GM21367 (cell line): ENCODE measurements around the gene JPH4.
"Not testable (repeated sequence)": the region's sequence is repeated elsewhere in the genome, so short reads cannot be mapped to it uniquely, and the experiment has no call there.

Source experiments
- ATAC-seq: cut with Tn5 transposase; IDR thresholded peaks from one replicate; pipeline ENCODE4 v1.9.1; 2021; ENCODE audit not compliant: unreplicated experiment

The JPH4 gene

DNA sequence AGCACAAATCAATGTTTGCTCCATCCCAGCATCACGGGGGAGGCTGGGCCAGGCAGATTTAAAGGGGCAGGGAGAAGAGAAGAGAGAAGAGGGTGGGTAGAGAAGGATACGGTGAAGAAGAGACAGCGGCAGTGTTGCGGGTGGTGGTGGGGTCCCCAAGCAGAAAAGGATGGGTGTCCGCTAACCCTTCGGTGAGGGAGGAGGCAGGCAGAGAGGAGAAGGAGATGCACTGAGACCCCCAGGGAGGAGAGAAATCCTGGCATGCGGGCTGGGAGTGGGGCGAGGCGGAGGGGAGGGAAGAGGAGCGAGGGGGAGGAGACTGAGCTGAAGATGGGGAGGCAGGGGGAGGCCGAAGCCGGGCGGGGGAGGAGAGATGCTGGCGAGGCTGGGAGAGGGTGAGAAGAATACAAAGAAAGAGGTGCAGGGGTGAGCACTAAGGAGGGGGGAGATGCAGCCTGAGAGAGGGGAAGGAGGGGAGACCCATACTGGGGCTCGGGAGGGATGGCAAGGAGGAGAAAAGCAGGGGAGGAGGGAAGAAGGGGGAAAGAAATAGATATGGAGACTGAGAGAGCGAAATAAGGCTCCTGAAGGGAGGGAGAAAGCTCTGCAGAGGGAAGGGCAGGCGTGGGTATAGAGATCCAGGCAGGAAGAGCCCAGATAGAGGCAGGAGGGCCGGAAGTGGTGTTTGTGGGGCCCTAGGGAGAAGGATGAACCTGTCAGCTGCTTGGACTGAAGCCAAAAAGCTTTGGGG is at the start of gene JPH4:
Gene JPH4, minus strand, starts transcription at position 231 of the 751 bp plus-strand sequence. CDS start 1,337 bp downstream, outside the sequence.
- no peak for ATAC-seq

DNA sequence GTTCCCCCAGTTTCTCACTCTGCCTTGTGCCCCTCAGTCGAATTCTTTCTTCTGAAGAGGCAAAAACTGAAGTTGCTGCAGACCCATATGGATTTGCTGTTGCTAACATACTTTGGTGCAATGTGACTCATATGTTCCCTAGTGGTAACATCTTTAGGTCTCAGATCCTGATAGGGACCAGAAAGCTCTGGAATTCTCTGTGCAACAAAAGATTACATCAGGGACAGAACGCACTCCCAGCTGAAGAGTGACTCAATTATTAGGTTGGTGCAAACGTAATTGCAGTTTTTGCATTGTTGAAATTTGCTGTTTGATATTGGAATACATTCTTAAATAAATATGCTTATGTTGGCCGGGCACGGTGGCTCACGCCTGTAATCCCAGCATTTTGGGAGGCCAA is 49.4 kb upstream of the JPH4 start:
- ATAC-seq, result no peak

DNA sequence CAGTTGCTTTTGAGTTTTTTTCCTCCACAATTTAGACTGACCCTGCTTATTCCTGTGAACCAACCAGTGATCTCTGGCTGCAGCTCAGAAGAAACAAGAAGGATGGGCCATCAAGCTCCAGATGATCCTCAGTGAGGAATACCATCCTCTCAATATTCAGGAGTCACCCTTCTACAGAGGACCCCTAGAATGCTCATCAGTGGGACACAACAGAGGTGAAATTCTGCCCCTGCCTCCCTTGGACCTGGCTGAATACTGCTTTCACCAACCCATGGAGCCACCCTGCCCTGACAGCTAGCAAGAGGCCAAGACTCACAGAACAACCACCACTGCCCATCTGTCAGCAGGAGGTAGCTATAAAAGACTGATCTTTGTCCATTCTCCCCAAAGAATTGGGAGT is 48.4 kb upstream of the JPH4 start:
- ATAC-seq, result no peak

DNA sequence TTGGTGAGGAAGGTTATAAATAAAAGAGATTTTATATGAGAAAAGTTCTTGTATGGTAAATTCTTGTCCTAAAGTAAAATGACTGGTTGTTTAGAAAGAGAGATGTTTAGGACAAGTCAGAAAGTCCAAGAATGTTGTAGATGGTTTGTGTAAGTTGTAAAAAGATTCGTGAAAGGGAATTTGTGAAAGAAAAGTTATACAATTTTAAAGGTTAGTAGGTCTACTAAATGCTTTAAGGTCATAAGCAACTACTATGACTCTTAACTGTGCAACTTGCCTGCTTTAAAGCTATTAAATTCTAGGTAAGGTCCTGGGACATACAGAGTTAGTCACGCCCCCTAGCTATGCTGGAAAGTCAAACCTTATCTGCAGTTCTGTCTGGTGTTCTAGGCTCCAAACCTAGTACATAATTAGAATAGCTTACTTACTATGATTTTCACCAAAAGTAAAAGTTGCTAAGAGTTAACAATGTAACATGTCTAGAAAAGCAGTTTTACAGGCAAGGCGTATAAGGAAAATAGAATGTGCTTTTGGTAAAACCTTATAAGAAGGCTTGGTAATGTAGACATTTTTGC is 46.3 kb upstream of the JPH4 start:
- ATAC-seq, result no peak

DNA sequence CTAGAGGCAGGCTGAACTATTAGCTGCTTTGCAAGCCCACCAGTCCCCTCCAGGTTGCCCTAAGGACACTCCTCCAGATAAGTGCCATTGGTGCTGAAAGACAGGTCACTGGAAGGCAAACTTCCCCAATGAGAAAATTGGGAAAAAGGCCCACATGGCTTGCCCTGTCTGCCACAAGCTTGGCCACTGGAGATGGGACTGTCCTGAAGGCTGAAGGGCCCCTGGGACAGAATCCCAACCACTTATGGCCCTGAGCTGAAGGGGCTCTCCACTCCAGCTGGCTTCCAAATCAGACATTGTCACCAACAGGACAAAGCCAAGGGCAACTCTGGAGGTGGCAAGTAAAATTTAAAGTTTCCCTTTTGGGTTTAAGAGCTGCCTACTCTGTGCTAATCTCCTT is 45.4 kb upstream of the JPH4 start:
- no peak for ATAC-seq

DNA sequence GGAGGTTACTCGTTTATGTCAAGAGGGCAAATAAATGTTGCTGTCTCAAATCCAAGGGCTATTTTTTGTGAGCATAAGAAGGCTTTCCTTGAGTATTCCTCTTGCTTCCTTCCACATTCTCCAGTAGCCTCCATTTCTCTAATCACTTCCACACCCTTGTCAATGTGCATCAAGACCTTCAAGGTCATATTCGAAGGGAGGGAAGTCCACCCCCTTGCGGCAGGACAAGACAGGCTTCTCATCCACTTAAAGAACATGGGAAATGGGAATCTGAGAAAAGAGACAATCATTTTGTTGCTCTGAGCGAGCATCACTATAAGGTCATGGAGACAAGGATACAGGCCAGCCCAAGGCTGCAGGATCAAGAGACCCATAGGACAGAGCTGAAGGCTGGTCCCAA is 44.4 kb upstream of the JPH4 start:
- ATAC-seq, result no peak

DNA sequence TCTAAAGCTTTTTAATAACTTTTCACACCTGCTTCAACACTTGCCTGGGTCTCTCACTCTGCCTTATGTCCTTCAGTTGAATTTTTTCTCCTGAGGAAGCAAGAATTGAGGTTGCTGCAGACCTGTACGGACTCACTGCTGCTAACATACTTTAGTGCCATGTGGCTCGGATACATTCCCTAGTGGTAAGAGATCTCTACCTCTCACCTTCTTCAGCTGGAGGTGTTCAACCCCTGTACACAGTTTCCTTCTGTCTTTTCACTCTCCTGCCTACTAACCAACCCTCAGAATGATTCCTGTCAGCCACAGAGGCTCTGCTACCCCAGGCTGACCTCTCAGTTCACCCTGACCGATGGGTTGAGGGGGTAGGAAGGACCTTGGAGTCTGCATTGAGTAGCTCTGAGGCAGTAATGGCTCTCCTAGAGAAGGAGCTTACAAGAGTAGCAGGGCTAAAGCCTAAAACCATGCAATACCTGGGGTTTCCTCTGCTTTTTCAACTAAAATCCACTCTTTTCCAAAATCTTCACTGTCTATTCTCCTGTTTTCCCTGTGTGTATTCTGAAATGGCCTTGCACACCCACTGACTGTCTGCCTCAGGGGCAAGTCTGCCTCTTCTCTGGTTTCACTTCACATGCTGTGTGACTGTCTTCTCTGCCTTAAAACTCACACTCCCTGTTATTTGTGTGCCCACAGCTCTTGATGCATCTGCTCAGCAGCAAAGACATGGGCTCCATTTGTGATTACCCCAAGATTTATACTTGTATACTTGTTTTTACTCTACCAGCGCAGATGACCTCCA is 43.5 kb upstream of the JPH4 start:
- no peak for ATAC-seq

DNA sequence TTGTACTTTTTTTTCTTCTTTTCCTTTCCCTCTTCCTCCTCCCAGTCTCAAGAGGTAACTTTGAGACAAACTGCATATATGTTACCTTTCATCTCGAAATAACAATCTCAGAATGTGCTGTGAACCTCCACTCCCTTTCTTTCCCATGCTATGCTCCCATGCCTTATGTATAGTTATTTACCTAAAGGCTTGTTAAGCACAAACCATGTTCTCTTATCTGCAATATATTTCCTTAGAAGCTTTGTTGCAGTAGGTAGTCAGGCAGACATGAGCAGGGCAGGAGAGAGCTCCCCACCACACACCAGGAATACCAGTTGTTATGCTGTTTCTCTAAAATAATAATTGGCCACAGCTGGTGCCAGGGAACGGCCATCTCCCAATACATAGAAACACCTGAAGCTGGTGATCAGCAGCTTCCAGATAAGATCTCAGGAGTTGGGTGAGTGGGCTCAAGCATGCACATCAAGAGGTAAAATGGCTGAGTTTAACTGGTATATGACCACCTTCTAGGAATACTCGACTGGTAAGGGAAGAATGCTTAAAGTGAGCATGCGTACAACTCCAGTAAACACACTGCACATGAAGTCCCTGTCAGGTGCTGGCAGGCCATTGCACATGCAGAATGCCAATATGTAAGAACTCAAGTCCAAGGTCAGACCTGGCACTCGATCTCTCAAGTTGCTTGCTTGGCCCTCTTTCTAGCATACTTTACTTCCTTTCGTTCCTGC is 42.8 kb upstream of the JPH4 start:
- no peak for ATAC-seq

DNA sequence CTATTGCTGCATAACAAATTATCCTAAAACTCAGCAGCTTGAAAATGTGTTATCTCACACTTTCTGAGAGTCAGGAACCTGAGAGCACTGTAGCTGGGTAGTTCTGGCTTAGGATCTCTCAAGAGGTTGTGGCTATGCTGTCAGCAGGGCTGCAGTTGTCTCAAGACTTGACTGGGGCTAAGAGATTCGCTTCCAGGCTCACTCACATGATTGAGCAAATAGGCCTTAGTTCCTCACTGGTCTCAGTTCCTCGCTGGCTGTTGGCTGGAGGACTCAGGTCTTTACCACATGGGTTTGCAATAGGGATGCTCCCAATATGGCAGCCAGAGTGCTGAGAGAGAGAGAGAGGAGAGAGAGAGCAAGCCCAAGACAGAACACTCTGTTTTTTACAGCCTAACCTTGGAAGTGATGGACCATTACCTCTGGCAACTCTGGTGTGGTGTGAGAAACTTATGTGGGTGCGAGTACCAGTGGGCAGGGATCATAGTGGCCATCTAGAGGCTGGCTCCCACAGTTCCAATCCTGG is 41.6 kb upstream of the JPH4 start:
- ATAC-seq, result no peak

DNA sequence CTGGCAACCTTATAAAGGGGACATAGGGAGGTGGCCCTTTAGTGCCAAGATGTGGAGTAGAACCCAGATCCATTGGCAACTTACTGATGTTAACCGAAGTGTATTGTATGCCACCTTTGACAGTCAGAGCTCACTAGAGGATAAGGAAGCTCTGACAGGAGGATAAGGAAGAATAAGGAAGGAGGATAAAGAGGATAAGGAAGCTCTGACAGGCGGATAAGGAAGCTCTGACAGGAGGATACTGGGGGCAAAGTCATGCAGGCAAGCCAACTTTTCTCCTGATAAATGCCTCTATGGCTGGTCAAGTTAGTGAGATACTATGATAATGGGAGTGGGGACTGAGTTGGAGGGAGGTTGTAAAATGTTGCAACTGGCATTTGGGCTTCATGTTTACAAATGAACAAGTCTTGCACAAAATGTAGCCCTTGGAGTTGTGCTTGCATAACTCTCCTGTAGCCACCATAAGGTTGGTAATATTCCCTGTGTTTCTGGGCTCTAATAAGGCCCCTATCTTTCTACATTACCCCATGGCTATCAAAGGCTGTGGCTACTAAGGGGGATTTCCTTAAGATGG is 39.9 kb upstream of the JPH4 start:
- ATAC-seq, result no peak

DNA sequence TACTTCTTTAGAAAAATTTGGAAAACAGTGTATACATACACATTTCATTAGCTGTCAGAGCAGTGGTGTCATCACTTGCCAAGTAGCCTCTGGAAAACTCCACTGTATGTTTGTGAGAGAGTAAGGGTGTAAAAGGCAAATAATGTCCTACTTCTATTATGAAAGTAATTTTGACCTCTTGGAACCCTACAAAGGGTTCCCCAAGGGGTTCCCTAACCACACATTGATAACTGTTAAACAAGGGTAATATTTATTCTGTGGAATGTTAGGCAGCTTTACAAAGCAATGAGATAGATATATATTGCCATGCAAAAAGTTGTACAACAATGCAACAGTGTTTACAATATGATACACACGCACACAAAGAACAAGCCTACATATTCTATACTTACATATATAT is 38.9 kb upstream of the JPH4 start:
- ATAC-seq, result no peak

DNA sequence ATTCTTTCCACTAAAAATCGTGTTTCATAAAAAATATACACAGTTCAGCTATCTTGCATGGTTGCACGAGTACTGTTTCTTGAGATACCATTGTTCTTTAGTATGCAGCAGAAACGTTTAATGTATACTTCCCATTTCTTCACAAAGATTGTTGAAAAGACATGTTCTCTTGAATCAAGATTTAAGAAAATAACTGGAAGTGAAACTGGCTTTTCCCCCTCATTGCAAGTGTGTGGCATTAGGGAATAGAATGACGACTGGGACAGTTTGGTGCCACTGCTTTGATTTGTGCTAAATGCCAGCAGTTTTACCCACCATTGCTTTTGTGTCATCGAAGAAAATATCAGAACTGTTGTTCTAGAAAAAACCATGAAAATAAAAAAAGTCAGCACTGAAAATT is 37.3 kb upstream of the JPH4 start:
- no peak for ATAC-seq

DNA sequence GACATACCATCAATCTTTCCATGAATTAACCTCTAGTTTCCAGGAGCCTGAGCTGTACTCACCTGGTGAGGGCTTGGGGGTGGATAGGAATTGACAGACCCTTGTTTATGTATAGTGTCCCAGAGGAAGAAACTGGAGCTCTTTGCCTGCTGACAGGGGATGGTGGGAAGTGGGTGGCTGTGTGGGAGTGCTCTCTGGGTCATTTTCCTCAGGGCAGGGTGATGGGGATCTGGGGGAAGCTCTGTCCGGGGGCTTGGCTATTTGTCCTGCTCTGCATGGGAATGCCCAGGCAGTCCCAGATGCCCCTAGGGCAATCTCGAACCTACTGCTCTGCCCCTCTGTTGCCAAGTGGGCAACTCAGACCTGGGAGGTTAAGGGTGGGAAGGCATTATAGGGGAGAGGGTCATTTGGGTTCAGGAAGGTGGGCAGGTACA is 35.8 kb upstream of the JPH4 start:
- ATAC-seq, result no peak

DNA sequence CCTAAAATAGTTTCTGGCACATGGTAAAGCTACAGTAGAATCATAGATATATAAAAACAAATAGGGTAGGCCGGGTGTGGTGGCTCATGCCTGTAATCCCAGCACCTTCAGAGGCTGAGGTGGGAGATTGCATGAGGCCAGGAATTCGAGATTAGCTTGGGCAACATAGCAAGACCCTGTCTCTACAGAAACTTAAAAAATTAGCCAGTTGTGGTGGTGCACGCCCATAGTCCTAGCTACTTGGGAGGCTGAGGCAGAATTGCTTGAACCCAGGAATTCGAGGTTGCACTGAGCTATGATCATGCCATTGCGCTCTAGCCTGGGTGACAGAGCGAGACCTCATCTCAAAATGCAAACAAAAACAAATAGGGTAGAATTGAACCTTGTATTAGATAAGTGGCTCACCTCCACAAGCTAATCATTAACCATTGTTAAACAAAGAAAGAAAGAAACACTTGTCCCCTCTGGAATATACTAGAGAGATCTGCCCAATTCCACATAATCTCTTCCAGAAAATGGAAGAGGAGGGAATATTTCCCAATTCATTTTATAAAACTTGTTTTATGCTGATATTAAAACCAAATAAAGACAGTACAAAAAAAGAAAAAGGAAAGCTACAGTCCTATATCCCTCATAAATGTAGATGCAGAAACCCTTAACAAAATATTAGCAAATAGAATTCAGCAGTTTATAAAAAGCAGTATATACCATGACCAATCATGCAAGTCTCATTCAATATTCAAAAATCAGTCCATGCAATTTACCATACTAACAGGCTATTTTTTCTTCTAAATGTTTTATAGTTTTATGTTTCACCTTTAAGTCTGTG is 34.9 kb upstream of the JPH4 start:
- no peak for ATAC-seq

DNA sequence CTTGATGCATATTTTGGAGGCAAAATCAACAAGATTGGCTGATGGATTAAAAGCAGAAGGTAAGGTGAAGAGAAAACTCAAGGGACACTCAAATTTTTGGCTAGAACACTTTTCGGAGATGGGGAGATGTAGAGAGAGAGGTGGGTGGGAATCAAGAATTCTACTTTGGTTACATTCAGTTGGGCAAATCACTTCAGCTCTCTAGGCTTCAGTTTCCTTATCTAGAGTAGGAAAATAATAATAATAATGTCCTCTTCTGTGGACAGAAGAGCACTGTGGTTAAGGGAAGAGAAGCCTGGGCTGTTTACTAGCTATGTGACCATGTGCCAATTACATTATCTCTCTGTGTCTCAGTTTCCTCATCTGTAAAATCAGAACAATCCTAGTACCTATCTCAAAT is 34.2 kb upstream of the JPH4 start:
- no peak for ATAC-seq

DNA sequence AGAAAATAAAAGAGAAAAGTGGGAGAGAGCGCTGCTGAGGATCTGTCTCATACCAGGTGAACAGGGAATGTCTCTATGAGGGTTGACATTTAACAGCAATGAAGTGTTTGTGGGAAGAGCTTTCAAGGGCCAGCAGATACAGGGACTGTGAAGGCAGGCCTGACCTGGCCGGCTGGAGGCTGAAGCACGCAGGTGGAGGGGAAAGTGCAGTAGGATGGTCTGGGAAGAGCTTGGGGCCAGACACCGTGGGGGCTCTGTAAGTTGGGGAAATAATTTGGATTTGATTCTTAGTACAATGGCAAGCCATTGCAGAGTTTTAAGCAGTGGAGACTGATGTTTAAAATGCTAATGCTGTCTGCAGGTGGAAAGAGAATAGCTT is 33.8 kb upstream of the JPH4 start:
- no peak for ATAC-seq

DNA sequence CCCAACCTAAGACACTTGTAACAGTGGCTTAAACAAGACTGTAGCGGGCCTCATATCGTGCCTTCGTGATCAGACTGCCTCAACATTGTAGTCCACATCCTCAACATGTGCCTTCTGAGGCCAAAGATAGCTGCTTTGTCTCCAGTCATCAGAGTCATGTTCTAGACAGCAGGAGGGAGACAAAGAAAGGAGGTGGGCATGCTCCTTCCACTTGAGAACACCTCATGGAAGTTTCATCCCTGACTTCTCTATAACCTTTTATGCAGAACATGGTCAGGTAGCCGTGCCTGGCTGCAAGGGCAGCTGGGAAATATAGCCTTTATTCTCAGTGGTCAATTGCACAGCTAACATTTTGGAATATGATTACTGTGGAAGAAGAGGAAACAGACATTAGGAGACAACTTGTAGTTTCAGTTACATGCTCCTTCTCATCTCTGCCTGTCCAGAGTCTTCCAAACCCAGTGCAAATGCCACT is 32.3 kb upstream of the JPH4 start:
- ATAC-seq, result no peak

DNA sequence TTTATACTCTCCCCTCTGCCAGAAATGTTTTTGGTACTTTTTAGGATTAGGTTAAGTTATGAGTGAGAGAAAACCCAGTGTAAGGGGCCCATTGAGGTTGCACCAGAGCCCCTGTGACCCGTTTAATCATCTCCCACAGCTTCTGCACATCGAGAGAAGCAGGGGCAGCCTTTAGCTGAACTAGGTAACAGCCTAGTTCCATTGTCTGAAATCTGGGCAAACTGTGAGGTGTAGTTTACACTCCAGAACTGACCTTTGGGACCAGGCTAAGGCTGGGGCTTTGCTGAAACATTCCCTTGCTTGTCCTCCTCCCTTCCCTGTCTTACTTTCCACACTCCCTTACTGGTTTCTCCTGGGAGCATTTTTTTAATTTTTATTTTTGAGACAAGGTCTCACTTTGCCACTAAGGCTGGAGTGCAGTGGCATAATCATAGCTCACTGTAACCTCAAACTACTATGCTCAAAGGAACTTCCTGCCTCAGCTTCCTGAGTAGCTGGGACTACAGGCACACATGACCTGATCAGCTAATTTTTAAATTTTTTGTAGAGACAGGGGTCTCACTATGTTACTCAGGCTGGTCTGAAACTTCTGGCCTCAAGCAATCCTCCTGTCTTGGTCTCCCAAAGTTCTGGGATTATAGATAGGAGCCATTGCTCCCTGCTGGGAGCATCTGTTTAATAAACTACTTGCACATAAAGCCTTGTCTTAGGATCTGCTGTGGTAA is 31.7 kb upstream of the JPH4 start:
- ATAC-seq, result no peak

DNA sequence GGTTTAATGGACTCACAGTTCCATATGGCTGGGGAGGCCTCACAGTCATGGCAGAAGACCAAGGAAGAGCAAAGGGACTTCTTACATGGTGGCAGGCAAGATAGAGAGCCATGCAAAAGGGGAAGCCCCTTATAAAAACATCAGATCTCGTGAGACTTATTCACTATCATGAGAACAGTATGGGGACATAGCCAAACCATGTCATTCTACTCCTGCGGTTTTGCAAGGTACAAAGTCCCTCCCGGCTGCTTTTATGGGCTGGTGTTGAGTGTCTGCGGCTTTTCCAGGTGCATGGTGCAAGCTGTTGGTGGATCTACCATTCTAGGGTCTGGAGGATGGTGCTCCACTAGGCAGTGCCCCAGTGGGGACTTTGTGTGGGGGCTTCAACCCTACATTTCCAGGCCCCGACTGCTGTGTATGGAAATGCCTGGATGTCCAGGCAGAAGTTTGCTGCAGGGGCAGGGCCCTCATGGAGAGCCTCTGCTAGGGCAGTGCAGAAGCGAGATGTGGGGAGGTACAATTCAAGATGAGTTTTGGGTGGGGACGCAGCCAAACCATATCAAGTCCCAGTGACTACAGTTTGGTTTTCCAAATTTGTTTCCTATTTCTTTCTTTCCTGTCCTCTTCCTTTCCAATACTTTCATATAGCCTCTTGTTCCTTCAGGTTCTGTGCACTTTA is 31.0 kb upstream of the JPH4 start:
- ATAC-seq, result not testable (repeated sequence)
